Natural killer cell (primary cell): ENCODE data around the gene ACTN4. TPM values are rescaled to one million over a fixed set of nuclear protein-coding genes. Genes with fewer than 3 reads are reported as not detected.

Experiments used
- ATAC-seq, 3 donors: fragments of 150-1000 bp in 2 of 3; fragments of 200-7000 bp in 1 of 3; cut with Tn5 transposase; 1 replicate in 1 of 3; 2 replicates in 2 of 3; pipeline ENCODE4 v1.10.0; 2021; ENCODE audit warnings: mild to moderate bottlenecking in 2 of 3, moderate library complexity in 2 of 3
- DNase-seq, 2 donors: peaks; one replicate each; pipeline versions ENCODE4 v3.0.0 to v3.0.0-alpha.2; 2013 to 2021; ENCODE audit warnings: mixed read lengths in 1 of 2
- H3K27ac ChIP-seq: one replicate; pipeline ENCODE4 v1.5.1; 2013; ENCODE audit warnings: mild to moderate bottlenecking, low read length
- H3K27me3 ChIP-seq: one replicate; pipeline ENCODE4 v1.6.1; 2013; ENCODE audit warnings: low read length; ENCODE audit not compliant: control insufficient read depth, insufficient read depth
- H3K36me3 ChIP-seq: one replicate; pipeline ENCODE4 v1.6.1; 2013; ENCODE audit warnings: low read length; ENCODE audit not compliant: control insufficient read depth, insufficient read depth
- H3K4me1 ChIP-seq: one replicate; pipeline ENCODE4 v1.6.1; 2013; ENCODE audit warnings: low read length; ENCODE audit not compliant: control insufficient read depth, insufficient read depth
- H3K4me3 ChIP-seq: one replicate; pipeline ENCODE4 v1.5.1; 2013; ENCODE audit warnings: low read length
- H3K9me3 ChIP-seq: one replicate; pipeline ENCODE4 v1.6.1; 2013; ENCODE audit warnings: low read length; ENCODE audit not compliant: control insufficient read depth, insufficient read depth
- H3K27ac Mint-ChIP-seq, 2 donors: one replicate each; pipeline ENCODE4 v1.8.0; 2022; ENCODE audit warnings: mild to moderate bottlenecking in 2 of 2, mixed read lengths in 2 of 2, moderate library complexity in 1 of 2
- H3K27me3 Mint-ChIP-seq, 2 donors: one replicate each; pipeline ENCODE4 v1.8.0; 2022; ENCODE audit warnings: low read depth in 2 of 2, mixed read lengths in 2 of 2
- H3K36me3 Mint-ChIP-seq: one replicate; pipeline ENCODE4 v1.8.0; 2022; ENCODE audit warnings: mixed read lengths
- H3K4me1 Mint-ChIP-seq, 2 donors: one replicate each; pipeline ENCODE4 v1.8.0; 2022; ENCODE audit warnings: mixed read lengths in 2 of 2
- H3K4me3 Mint-ChIP-seq: one replicate; pipeline ENCODE4 v1.8.0; 2022; ENCODE audit warnings: mild to moderate bottlenecking, moderate library complexity, mixed read lengths
- H3K9me3 Mint-ChIP-seq, 2 donors: one replicate each; pipeline ENCODE4 v1.8.0; 2022; ENCODE audit warnings: mixed read lengths in 2 of 2
- CTCF ChIP-seq: fragments of 200-600 bp; IDR thresholded peaks from one replicate; pipeline ENCODE4 v1.8.0; 2022; ENCODE audit warnings: antibody characterized with exemption
- WGBS: methylation state at CpG from one replicate; pipeline ENCODE4 v1.1.7; 2013; ENCODE audit warnings: missing lambda C conversion rate; ENCODE audit not compliant: insufficient coverage; 5-methylcytosine and 5-hydroxymethylcytosine counted together
- intact Hi-C: fragments of 100-400 bp; cut with micrococcal nuclease; formaldehyde crosslinking; loops from one replicate; pipeline ENCODE4 v1.14.2; 2022
- total RNA-seq, 4 donors: library from RNA; stranded (reverse); fragments of 120-200 nt in 1 of 4; gene quantifications; one replicate each; pipeline versions ENCODE4 v1.2.3 to v1.2.4, GENCODE V29; 2013 to 2022

The ACTN4 gene
- total RNA-seq, 3 donors from 2014 or later (not counting 1 experiment from before 2014, with no cell fraction given), result 443 to 595 (median 541) TPM

- no peaks in the 10 kb centered on the region for H3K27me3 ChIP-seq
- Mint-ChIP-seq H3K36me3 (no peaks in the 10 kb centered on the region), H3K27me3 (no peaks in the 10 kb centered on the region), H3K4me3 (peak overlapping the region; percentile 72), H3K27ac (peak overlapping the region; percentile 98 to 100), H3K4me1 (peaks cover 76 to 79% of the 10 kb centered on the region in 2 donors), H3K9me3 (no peaks in the 10 kb centered on the region)
- no peak for ATAC-seq
- H3K4me1 ChIP-seq, result peaks cover 88% of the 10 kb centered on the region
- no peak overlapping the region for H3K4me3 ChIP-seq
- WGBS, result 95% methylated on average over 6 of the region's 7 CpGs
- TF ChIP-seq CTCF, result no peak
- DNase-seq, result no peak
- no peak overlapping the region for H3K27ac ChIP-seq
- no peaks in the 10 kb centered on the region for H3K9me3 ChIP-seq
- peaks cover 12% of the 10 kb centered on the region for H3K36me3 ChIP-seq
- intact Hi-C loops, result no loop called here
Measured at GRCh38 chr19:38687837-38688378, 40.5 kb downstream of the ACTN4 start.

GRCh38 chr19:38690146-38690545 lies 42.7 kb downstream of the ACTN4 start:
- Mint-ChIP-seq H3K27me3 (no peaks in the 10 kb centered on the region), H3K36me3 (no peaks in the 10 kb centered on the region), H3K4me1 (peaks cover 79 to 85% of the 10 kb centered on the region in 2 donors), H3K9me3 (no peaks in the 10 kb centered on the region), H3K27ac (peak overlapping the region; percentile 89 to 93), H3K4me3 (no peak overlapping the region)
- Histone ChIP-seq H3K27me3 (no peaks in the 10 kb centered on the region), H3K4me3 (no peak overlapping the region), H3K9me3 (no peaks in the 10 kb centered on the region), H3K4me1 (peaks cover 88% of the 10 kb centered on the region), H3K36me3 (peaks cover 12% of the 10 kb centered on the region), H3K27ac (no peak overlapping the region)
- no peak for DNase-seq
- TF ChIP-seq CTCF, result no peak
- ATAC-seq, result no peak
- WGBS, result 97% methylated on average over 14 of the region's 14 CpGs
- intact Hi-C loops, result loop anchor here (5.0 kb wide), 1 partner anchor 33 kb away; no protein-coding TSS in a partner anchor

- H3K27me3 ChIP-seq, result no peaks in the 10 kb centered on the region
- Mint-ChIP-seq H3K4me1 (peaks cover 79 to 87% of the 10 kb centered on the region in 2 donors), H3K36me3 (no peaks in the 10 kb centered on the region), H3K27me3 (no peaks in the 10 kb centered on the region), H3K27ac (peak overlapping the region; percentile 89 to 93), H3K9me3 (no peaks in the 10 kb centered on the region), H3K4me3 (peak overlapping the region; percentile 42)
- no peak for TF ChIP-seq CTCF
- WGBS, result 68% methylated on average over 5 of the region's 7 CpGs
- peaks cover 12% of the 10 kb centered on the region for H3K36me3 ChIP-seq
- intact Hi-C loops, result loop anchor here (5.0 kb wide), 1 partner anchor 34 kb away; no protein-coding TSS in a partner anchor
- no peak for ATAC-seq
- H3K4me3 ChIP-seq, result no peak overlapping the region
- H3K27ac ChIP-seq, result peak overlapping the region; percentile 81
- peaks cover 88% of the 10 kb centered on the region for H3K4me1 ChIP-seq
- no peak for DNase-seq
- H3K9me3 ChIP-seq, result no peaks in the 10 kb centered on the region
Measured at GRCh38 chr19:38690832-38691231, 43.4 kb downstream of the ACTN4 start.
